ENCODE data around the gene DLX6.

DLX6 gene

DNA sequence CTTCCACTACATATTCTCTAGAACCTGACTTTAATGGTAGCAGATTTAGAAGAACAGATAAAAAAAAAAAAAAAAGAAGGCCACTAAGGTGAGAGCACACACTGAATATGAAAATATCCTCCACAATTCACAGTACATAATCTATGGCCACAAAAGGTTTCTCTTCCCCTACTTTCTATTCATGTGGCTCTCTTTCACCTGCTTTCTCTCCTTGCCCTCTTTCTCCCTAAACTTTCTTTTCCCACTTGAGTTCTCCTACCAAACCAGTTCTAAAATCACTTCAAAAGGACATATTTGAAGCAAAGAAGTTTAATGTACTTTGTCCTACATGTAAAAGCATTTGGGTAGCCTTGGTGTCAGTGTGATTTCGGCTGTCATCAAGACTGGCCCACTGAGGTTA is 18.5 kb upstream of the DLX6 start:
- no peak for DNase-seq (ENCODE audit: low read depth)
- Histone ChIP-seq H3K9ac (ENCODE audit: low read length) (no peak overlapping the region), H3K27me3 (replicated peaks; ENCODE audit: control insufficient read depth, insufficient read depth, low read length) (peaks cover 73% of the 10 kb centered on the region), H3K36me3 (ENCODE audit: control insufficient read depth, insufficient read depth, low read length, severe bottlenecking) (no peaks in the 10 kb centered on the region), H3K4me3 (ENCODE audit: low read length) (no peak overlapping the region), H3K4me1 (ENCODE audit: control insufficient read depth, insufficient read depth, low read length) (peaks cover 7% of the 10 kb centered on the region), H3K9me3 (ENCODE audit: control insufficient read depth, low read length) (no peaks in the 10 kb centered on the region)

DNA sequence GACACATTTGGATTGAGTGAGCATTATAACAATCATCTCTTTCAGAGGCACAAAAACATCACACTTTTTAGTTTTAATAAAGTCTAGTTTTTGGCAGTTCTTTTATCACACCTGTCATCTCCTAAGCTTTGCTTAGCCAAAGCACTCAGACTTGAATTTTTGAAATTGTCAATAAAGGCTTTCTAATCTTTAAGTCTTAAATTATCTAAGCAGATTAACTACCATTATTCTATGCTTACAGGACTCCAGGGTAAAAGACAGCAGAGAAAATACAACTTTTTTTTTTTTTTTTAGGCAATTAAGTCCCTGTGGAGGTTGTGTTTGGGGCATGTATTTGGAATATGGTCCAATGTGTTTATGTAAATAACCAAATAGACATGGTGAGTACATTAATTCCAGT is 17.6 kb upstream of the DLX6 start:
- H3K27me3 ChIP-seq (replicated peaks; ENCODE audit: control insufficient read depth, insufficient read depth, low read length), result peaks cover 81% of the 10 kb centered on the region
- no peak overlapping the region for H3K9ac ChIP-seq (ENCODE audit: low read length)
- no peaks in the 10 kb centered on the region for H3K36me3 ChIP-seq (ENCODE audit: control insufficient read depth, insufficient read depth, low read length, severe bottlenecking)
- H3K4me3 ChIP-seq (ENCODE audit: low read length), result no peak overlapping the region
- peaks cover 8% of the 10 kb centered on the region for H3K4me1 ChIP-seq (ENCODE audit: control insufficient read depth, insufficient read depth, low read length)
- H3K9me3 ChIP-seq (ENCODE audit: control insufficient read depth, low read length), result peaks cover 6% of the 10 kb centered on the region
- DNase-seq (ENCODE audit: low read depth), result no peak

DNA sequence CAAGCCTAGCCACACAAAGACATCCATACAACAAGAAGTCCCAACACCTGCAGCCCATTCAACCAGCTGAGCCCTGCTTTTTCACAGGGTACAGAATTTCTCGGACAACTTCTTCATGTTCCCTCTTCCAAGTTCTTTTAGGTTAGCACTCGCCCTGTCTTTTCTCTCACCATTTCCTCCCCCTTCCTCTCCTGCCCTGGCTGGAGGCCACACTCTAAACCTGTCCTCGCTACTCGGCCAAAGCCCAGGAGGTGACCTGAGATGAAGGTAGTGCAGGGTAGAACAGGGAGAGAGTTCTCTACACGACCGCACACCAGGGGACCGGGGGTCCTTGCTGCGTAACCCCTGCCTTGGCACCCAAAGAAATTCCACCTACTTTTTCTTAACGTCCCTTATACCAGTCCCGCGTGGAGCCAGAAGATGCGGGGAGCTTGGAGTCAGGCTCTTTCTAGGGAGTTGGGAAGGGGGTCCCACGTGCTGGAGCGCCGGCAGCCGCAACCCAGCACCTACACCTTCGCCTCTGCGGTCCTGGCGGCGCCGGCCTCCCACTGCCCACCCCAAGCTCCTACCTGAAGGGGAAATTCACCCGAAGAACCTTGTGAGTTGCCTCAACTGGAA is 16.0 kb upstream of the DLX6 start:
- Histone ChIP-seq H3K9ac (ENCODE audit: low read length) (no peak overlapping the region), H3K4me3 (ENCODE audit: low read length) (no peak overlapping the region), H3K36me3 (ENCODE audit: control insufficient read depth, insufficient read depth, low read length, severe bottlenecking) (no peaks in the 10 kb centered on the region), H3K4me1 (ENCODE audit: control insufficient read depth, insufficient read depth, low read length) (peaks cover 10% of the 10 kb centered on the region), H3K27me3 (replicated peaks; ENCODE audit: control insufficient read depth, insufficient read depth, low read length) (peaks cover 86% of the 10 kb centered on the region), H3K9me3 (ENCODE audit: control insufficient read depth, low read length) (peaks cover 16% of the 10 kb centered on the region)
- no peak for DNase-seq (ENCODE audit: low read depth)

DNA sequence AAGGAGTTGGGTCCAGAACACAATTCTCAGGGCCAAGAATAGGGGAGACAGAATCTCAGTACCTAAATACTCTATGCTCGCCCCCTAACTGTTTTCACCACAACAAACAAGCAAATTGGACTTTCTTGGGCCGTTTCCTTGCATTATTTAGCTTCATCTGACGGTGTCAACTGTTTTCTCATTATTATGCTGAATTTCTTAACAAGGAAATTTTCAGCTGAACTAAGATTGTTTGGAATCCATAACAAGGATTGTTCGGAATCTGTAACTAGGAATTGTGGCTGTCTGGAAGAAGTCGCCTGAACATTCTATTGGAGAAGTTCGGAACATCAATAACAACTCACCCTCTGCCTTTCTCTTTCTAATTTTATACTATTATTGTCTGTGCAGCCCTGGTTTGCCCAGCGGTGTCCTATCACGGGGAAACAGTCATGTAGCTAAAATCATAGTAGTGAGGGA is 15.5 kb upstream of the DLX6 start:
- DNase-seq (ENCODE audit: low read depth), result no peak
- Histone ChIP-seq H3K9ac (ENCODE audit: low read length) (no peak overlapping the region), H3K4me3 (ENCODE audit: low read length) (no peak overlapping the region), H3K36me3 (ENCODE audit: control insufficient read depth, insufficient read depth, low read length, severe bottlenecking) (no peaks in the 10 kb centered on the region), H3K27me3 (replicated peaks; ENCODE audit: control insufficient read depth, insufficient read depth, low read length) (peaks cover 91% of the 10 kb centered on the region), H3K9me3 (ENCODE audit: control insufficient read depth, low read length) (peaks cover 19% of the 10 kb centered on the region), H3K4me1 (ENCODE audit: control insufficient read depth, insufficient read depth, low read length) (peaks cover 10% of the 10 kb centered on the region)

DNA sequence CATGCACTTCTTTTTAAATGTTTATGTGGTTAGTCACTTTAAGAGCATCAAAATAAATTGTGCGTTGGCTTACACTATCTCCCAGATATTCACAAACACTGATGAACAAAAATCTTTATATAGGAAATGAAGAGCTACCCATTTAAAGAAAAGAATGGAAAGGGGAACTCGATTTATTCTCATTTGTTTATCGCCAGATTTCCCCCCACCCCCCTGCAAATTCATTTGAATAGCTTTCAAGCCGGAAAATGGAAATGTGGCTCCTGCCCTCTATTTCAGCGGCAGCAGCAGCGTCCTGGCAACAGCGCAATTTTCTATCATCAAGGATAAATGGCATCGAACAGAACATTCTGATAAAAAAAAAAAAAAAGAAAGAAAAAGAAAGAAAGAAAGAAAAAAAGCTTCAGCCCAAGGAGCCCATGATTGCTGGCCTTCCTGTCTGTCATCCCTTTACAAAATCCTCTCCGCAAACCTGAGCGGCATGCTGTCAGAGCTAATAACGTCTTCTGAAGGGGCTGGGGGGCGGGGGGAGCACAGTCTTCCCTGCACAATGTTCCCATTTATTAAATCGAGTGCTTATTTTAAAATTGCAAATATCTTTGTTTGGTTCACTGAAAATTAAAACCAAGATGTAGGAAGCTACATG is 13.7 kb upstream of the DLX6 start:
- Histone ChIP-seq H3K4me3 (ENCODE audit: low read length) (no peak overlapping the region), H3K9me3 (ENCODE audit: control insufficient read depth, low read length) (peaks cover 24% of the 10 kb centered on the region), H3K36me3 (ENCODE audit: control insufficient read depth, insufficient read depth, low read length, severe bottlenecking) (no peaks in the 10 kb centered on the region), H3K4me1 (ENCODE audit: control insufficient read depth, insufficient read depth, low read length) (peaks cover 10% of the 10 kb centered on the region), H3K9ac (ENCODE audit: low read length) (no peak overlapping the region), H3K27me3 (replicated peaks; ENCODE audit: control insufficient read depth, insufficient read depth, low read length) (peaks cover 93% of the 10 kb centered on the region)
- no peak for DNase-seq (ENCODE audit: low read depth)

DNA sequence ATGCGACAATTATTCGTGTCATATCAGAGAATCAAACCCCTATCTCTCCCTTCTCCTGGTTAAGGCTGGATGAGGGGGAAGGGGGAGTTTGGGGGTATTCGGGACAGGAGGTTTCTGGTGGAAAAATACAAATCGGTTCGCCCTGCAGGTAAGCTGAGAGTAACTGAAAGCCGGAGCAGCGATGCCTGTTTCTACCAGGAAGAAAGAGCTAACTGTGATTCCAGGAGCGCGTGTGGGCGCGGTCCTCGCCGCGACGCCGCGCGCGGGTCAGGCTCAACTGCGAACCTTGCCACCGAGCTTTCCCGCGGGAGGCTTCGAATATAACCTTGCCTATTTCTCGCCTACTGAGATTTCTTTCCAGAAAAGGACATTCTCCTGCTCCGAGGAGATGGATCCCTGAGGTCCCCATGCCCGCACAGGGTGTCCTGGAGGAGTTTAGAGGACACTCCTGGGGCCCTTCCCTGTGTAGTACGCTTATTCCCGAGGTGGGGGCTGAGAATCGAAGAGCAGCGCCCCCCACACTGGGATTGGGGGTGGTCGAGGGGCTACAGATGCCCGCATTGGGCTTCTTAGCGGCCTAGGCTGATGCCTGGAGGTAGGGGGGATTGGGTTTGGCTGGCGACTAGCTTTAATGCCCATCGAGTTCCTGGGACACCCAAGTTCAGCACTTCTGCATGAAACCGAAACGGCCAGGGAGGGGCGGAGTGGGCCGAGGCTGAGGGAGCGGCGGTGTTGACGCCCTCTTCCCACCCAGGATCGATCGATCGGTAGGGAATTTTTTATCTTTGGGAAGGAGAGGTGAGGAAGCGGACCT is 13.0 kb upstream of the DLX6 start:
- peaks cover 24% of the 10 kb centered on the region for H3K9me3 ChIP-seq (ENCODE audit: control insufficient read depth, low read length)
- H3K9ac ChIP-seq (ENCODE audit: low read length), result no peak overlapping the region
- H3K36me3 ChIP-seq (ENCODE audit: control insufficient read depth, insufficient read depth, low read length, severe bottlenecking), result no peaks in the 10 kb centered on the region
- DNase-seq (ENCODE audit: low read depth), result no peak
- peaks cover 96% of the 10 kb centered on the region for H3K27me3 ChIP-seq (replicated peaks; ENCODE audit: control insufficient read depth, insufficient read depth, low read length)
- peaks cover 10% of the 10 kb centered on the region for H3K4me1 ChIP-seq (ENCODE audit: control insufficient read depth, insufficient read depth, low read length)
- no peak overlapping the region for H3K4me3 ChIP-seq (ENCODE audit: low read length)

DNA sequence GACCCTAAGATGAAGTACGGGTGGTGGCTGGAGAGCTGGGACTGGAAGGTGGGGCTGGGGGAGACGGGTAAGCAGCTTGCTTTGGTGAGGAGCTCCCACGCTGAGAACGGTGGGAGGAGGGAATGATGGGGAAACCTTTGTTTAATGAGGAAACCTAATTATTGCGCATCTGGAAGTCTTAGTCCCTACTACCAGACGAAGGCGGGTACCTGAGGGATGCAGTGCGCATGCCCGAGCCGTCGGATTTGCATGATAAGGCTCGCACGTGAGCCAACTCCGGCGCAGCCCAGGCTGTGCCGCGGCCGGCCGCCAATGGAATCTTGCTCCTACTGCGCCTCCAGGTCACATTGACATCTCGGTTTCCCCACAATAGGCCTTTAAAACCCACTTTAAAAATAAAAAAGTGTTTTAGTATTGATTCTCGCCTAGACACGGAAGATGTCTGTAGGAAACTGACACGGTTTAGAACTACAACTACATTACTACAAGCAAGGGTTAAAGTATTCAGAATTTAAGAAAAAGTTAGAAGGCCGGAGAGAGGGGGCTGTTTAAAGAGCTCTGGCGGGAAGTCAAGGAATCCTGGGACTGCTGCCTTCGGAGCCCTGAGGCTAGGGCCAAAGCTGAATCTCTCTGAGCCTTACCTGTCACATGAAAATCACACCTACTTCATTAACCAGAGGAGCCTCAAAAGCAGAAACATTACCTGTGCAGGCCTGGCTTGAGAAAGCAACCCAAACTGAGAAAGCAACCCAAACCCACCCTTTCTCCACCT is 12.1 kb upstream of the DLX6 start:
- H3K36me3 ChIP-seq (ENCODE audit: control insufficient read depth, insufficient read depth, low read length, severe bottlenecking), result no peaks in the 10 kb centered on the region
- H3K9ac ChIP-seq (ENCODE audit: low read length), result no peak overlapping the region
- H3K4me3 ChIP-seq (ENCODE audit: low read length), result no peak overlapping the region
- H3K27me3 ChIP-seq (replicated peaks; ENCODE audit: control insufficient read depth, insufficient read depth, low read length), result peaks cover 96% of the 10 kb centered on the region
- peaks cover 24% of the 10 kb centered on the region for H3K9me3 ChIP-seq (ENCODE audit: control insufficient read depth, low read length)
- DNase-seq (ENCODE audit: low read depth), result no peak
- H3K4me1 ChIP-seq (ENCODE audit: control insufficient read depth, insufficient read depth, low read length), result peaks cover 10% of the 10 kb centered on the region

DNA sequence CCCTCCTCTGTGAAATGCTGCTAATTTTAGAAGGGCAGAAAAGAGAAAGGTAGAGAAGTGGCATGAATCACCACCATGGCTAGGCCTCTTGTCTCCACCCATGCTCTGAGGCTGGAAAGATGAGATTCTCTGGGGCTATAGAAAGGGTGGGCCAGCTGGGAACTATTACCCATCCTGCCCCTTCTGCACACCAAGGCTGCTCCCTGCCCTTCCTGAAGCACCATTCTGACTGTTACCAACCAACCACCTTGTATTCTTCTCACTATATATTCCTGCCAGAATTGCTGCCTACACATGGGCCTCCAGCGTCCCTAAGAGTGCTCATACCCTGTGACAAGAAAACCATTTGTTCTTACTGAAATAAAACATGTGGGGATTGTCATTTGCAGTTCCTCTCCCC is 11.4 kb upstream of the DLX6 start:
- Histone ChIP-seq H3K27me3 (replicated peaks; ENCODE audit: control insufficient read depth, insufficient read depth, low read length) (peaks cover 96% of the 10 kb centered on the region), H3K4me1 (ENCODE audit: control insufficient read depth, insufficient read depth, low read length) (peaks cover 3% of the 10 kb centered on the region), H3K9me3 (ENCODE audit: control insufficient read depth, low read length) (peaks cover 24% of the 10 kb centered on the region), H3K4me3 (ENCODE audit: low read length) (no peak overlapping the region), H3K9ac (ENCODE audit: low read length) (no peak overlapping the region), H3K36me3 (ENCODE audit: control insufficient read depth, insufficient read depth, low read length, severe bottlenecking) (no peaks in the 10 kb centered on the region)
- no peak for DNase-seq (ENCODE audit: low read depth)

DNA sequence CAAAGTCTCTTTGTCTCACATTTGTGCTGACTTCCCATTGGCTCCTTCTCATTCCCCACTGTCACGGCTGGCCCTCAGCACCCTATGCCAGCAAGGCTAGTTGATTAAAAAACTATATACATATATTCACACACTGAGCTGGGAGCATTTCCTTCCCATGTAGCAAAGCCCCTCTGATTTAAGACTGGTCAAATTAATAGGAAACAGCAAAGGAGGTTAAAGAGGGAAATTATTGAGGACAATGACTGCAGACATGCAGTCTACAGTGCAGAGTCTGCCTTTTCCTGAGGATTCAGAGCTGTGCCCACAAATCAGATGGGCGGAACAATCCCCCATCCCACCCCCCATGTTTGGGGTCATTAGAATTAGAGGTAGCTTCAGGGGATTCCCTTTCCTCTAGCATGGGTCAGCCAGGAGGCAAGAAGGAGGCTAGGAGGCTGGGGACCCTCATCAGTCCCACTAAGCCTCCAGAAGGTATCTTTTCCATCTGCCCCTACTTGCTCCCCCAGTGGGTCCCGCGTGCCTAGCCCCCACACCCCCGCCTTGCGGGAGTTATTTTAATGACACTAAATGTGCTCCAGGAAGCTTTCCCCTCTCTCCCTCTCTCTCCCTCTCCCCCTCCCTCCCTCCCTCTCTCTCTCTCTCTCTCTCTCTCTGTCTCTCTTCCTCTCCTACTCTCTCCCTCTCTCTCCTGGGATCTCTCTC is 9.8 kb upstream of the DLX6 start:
- Histone ChIP-seq H3K9ac (ENCODE audit: low read length) (no peak overlapping the region), H3K4me3 (ENCODE audit: low read length) (no peak overlapping the region), H3K36me3 (ENCODE audit: control insufficient read depth, insufficient read depth, low read length, severe bottlenecking) (no peaks in the 10 kb centered on the region), H3K4me1 (ENCODE audit: control insufficient read depth, insufficient read depth, low read length) (peaks cover 3% of the 10 kb centered on the region), H3K9me3 (ENCODE audit: control insufficient read depth, low read length) (peaks cover 29% of the 10 kb centered on the region), H3K27me3 (replicated peaks; ENCODE audit: control insufficient read depth, insufficient read depth, low read length) (peaks cover 96% of the 10 kb centered on the region)
- DNase-seq (ENCODE audit: low read depth), result no peak

DNA sequence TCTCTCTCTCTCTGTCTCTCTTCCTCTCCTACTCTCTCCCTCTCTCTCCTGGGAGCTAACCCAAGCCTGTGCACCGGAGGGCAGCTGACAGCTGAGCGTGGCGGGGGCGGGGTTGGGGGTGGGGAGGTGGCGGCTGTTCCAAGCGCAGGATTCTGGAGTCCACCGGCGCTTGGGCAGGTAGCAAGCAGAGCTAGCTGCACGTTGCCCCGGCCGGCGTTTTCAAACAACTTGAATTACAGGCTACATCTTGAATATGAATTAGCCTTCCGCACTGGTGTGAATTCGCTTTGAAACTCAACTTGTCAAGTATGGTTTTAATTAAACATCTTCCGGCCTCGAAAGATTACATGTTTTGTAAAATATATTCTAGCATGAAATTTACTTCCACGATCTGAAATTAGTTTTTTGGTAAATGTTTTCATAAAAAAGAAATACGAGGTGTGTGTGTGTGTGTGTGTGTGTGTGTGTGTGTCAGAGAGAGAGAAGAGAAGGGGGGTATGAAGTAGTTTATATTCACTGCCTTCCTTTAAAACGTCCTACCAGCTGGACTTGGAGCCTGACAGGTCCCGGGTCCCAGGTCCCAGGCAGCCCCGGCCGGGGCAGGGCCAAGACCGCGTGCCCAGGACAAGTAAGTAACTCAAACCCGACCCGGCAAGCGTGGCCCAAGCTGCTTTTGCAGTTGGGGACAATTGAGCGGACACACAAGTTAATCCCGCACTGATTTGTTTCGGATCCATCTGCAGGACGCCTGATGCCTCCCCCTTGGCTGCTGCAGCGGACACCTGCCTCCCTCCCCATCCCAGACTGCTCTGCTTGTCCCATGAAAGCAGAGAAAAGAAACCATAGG is 9.0 kb upstream of the DLX6 start:
- H3K4me1 ChIP-seq (ENCODE audit: control insufficient read depth, insufficient read depth, low read length), result peaks cover 3% of the 10 kb centered on the region
- H3K4me3 ChIP-seq (ENCODE audit: low read length), result no peak overlapping the region
- peaks cover 96% of the 10 kb centered on the region for H3K27me3 ChIP-seq (replicated peaks; ENCODE audit: control insufficient read depth, insufficient read depth, low read length)
- no peaks in the 10 kb centered on the region for H3K36me3 ChIP-seq (ENCODE audit: control insufficient read depth, insufficient read depth, low read length, severe bottlenecking)
- no peak overlapping the region for H3K9ac ChIP-seq (ENCODE audit: low read length)
- DNase-seq (ENCODE audit: low read depth), result no peak
- H3K9me3 ChIP-seq (ENCODE audit: control insufficient read depth, low read length), result peaks cover 29% of the 10 kb centered on the region

Data from adipocyte (in vitro differentiated cells).